CD4-positive, alpha-beta T cell (primary cell): Measurements from ENCODE around the gene STRN4. TPM values are rescaled to one million over a fixed set of nuclear protein-coding genes. Genes with fewer than 3 reads are reported as not detected.
A peak's percentile ranks its signal among the peaks of the same experiment; 100 is the strongest.

Experiments used
- ATAC-seq: fragments of 200-7000 bp; cut with Tn5 transposase; one replicate; pipeline ENCODE4 v1.10.0; 2022; ENCODE audit warnings: mild to moderate bottlenecking; ENCODE audit not compliant: poor library complexity
- CTCF ChIA-PET: fragments of 350-600 bp; sonication (Branson Sonifier 250); formaldehyde crosslinking; loops from one replicate; lab custom pipeline; 2021; ENCODE audit warnings: antibody characterized with exemption, inconsistent platforms; lab: Charles Lee
- POLR2A ChIA-PET: fragments of 350-600 bp; sonication (Branson Sonifier 250); formaldehyde crosslinking; loops from one replicate; lab custom pipeline; 2021; ENCODE audit warnings: antibody characterized with exemption, inconsistent platforms; lab: Charles Lee
- DNase-seq, 14 experiments: peaks; one replicate each; pipeline ENCODE4 v3.0.0-alpha.2; 2013 to 2020; ENCODE audit warnings: mixed read lengths in 2 of 14
- H3K27ac ChIP-seq, 2 donors: one replicate each; pipeline versions ENCODE4 v1.5.1 to v1.7.0; 2013; ENCODE audit warnings: low read length in 2 of 2, low read depth in 1 of 2, mild to moderate bottlenecking in 1 of 2
- H3K27me3 ChIP-seq, 2 experiments: 1 replicate in 1 of 2; 2 replicates in 1 of 2; pipeline versions ENCODE4 v1.6.1 to v1.7.0; 2013; ENCODE audit warnings: low read length in 2 of 2, control low read depth in 1 of 2, mild to moderate bottlenecking in 1 of 2, moderate library complexity in 1 of 2; ENCODE audit not compliant: insufficient read depth in 2 of 2, control insufficient read depth in 1 of 2
- H3K36me3 ChIP-seq: one replicate; pipeline ENCODE4 v1.6.1; 2013; ENCODE audit warnings: low read length, control low read depth; ENCODE audit not compliant: insufficient read depth
- H3K4me1 ChIP-seq: one replicate; pipeline ENCODE4 v1.6.1; 2013; ENCODE audit warnings: low read length, control low read depth; ENCODE audit not compliant: insufficient read depth
- H3K4me3 ChIP-seq: one replicate; pipeline ENCODE4 v1.5.1; 2013; ENCODE audit warnings: mild to moderate bottlenecking, low read length, moderate library complexity
- H3K9me3 ChIP-seq, 2 experiments: 1 replicate in 1 of 2; 2 replicates in 1 of 2; pipeline versions ENCODE4 v1.6.1 to v1.7.0; 2013; ENCODE audit warnings: low read length in 2 of 2, mild to moderate bottlenecking in 2 of 2, control low read depth in 1 of 2, moderate library complexity in 1 of 2; ENCODE audit not compliant: control insufficient read depth in 1 of 2, insufficient read depth in 1 of 2
- H3K27ac Mint-ChIP-seq: one replicate; pipeline ENCODE4 v1.8.0; 2020; ENCODE audit warnings: mixed read lengths
- H3K27me3 Mint-ChIP-seq: one replicate; pipeline ENCODE4 v1.8.0; 2021; ENCODE audit warnings: mixed read lengths
- H3K36me3 Mint-ChIP-seq: one replicate; pipeline ENCODE4 v1.8.0; 2021; ENCODE audit warnings: low read depth, mixed read lengths
- H3K4me1 Mint-ChIP-seq: one replicate; pipeline ENCODE4 v1.8.0; 2021; ENCODE audit warnings: low read depth, mixed read lengths
- H3K4me3 Mint-ChIP-seq: one replicate; pipeline ENCODE4 v1.8.0; 2020; ENCODE audit warnings: mild to moderate bottlenecking, mixed read lengths
- H3K9me3 Mint-ChIP-seq: one replicate; pipeline ENCODE4 v1.8.0; 2020; ENCODE audit warnings: mixed read lengths
- CTCF ChIP-seq: fragments of 200-600 bp; IDR thresholded peaks from one replicate; pipeline ENCODE4 v1.8.0; 2022; ENCODE audit warnings: antibody characterized with exemption, mild to moderate bottlenecking
- intact Hi-C, 2 experiments: fragments of 100-400 bp; cut with DNase I in 1 of 2; cut with micrococcal nuclease in 1 of 2; formaldehyde crosslinking; loops; one replicate each; pipeline versions ENCODE4 v1.15.1 to v1.9.0; 2023 to 2025; cut with DNase I, micrococcal nuclease
- total RNA-seq, 174 experiments: library from RNA in 2 of 174; stranded (reverse) in 2 of 174; gene quantifications; one replicate each; pipeline ENCODE4 v1.2.3 and lab custom pipeline; 2021 to 2026

The STRN4 gene
- total RNA-seq, 2 experiments from 2014 or later: 90.0 to 94.0 TPM

DNA sequence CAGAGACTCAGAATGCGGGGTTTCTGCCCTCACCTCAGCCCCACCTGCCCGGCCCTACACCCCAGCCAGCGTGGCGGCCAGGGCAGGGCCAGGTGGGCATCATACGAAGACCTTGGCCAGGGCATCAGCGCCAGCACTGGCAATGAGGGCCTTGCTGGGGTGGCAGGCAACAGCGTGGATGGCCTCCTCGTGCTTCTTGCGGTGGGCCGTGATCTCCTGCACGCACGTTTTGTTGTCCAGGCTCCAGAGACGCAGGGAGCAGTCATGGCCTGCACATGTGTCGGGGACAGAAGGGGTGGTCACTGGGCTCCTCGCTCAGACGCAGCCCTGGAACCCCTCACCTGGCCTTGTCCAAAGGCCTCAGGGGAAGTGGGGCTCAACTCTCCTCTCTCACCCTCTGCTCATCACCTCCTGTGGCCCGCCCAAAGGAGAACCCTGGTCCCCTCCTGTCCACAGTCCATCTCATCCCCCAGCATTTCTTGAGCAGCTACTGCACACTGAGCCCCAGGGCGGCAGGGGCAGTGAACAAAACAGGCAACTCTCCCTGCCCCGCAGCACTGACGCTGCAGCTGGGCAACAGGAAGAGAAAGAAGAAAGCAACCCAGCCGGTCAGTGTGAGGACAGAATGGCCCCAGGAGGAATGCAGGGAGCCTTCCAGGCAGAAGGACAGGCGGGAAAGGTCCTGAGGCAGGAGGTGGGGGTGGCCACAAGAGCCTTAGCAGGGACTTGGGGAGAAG is 25.6 kb downstream of the STRN4 start:
- Histone ChIP-seq H3K36me3 (peaks cover 53% of the 10 kb centered on the region), H3K4me3 (no peak overlapping the region), H3K27ac (no peak overlapping the region), H3K27me3 (no peaks in the 10 kb centered on the region), H3K4me1 (peaks cover 39% of the 10 kb centered on the region), H3K9me3 (no peaks in the 10 kb centered on the region)
- Mint-ChIP-seq H3K4me3 (peak overlapping the region; percentile 67), H3K27ac (no peak overlapping the region), H3K4me1 (peaks cover 27% of the 10 kb centered on the region), H3K36me3 (peaks cover 62% of the 10 kb centered on the region), H3K9me3 (no peaks in the 10 kb centered on the region), H3K27me3 (no peaks in the 10 kb centered on the region)
- CTCF ChIA-PET: no interaction called here
- no peak for TF ChIP-seq CTCF
- POLR2A ChIA-PET: no interaction called here
- ATAC-seq (no peak), DNase-seq (peak in 1 of 14 experiments; percentile 20)
- intact Hi-C loops: no loop called here

GRCh38 chr19:46719629-46720502 is 26.4 kb downstream of the STRN4 start:
- Histone ChIP-seq H3K36me3 (peaks cover 45% of the 10 kb centered on the region), H3K4me1 (peaks cover 44% of the 10 kb centered on the region), H3K27me3 (no peaks in the 10 kb centered on the region), H3K9me3 (no peaks in the 10 kb centered on the region), H3K4me3 (no peak overlapping the region), H3K27ac (no peak overlapping the region)
- ChIA-PET POLR2A (no interaction called here), CTCF (interaction anchor here (0.8 to 1.0 kb wide), 2 partner anchors 11 to 13 kb away, joined by 3 to 4 read pairs; no protein-coding TSS in a partner anchor)
- H3K9me3 Mint-ChIP-seq: no peaks in the 10 kb centered on the region
- ATAC-seq (no peak), DNase-seq (peak in 1 of 14 experiments; percentile 25)
- peaks cover 61% of the 10 kb centered on the region for H3K36me3 Mint-ChIP-seq
- peak overlapping the region; percentile 99 for H3K27ac Mint-ChIP-seq
- intact Hi-C loops: loop anchor here in 1 of 2 experiments (10.0 kb wide), 1 partner anchor 515 kb away; the partner anchor contains the start of gene BBC3
- no peaks in the 10 kb centered on the region for H3K27me3 Mint-ChIP-seq
- H3K4me3 Mint-ChIP-seq: peak overlapping the region; percentile 4
- peaks cover 34% of the 10 kb centered on the region for H3K4me1 Mint-ChIP-seq
- TF ChIP-seq CTCF: no peak

GRCh38 chr19:46718934-46719622 is 27.2 kb downstream of the STRN4 start:
- POLR2A ChIA-PET: interaction anchor here (1.0 to 1.2 kb wide), 3 partner anchors 8 to 58 kb away, joined by 3 to 10 read pairs (median 4); partner anchors contain the start of gene DACT3
- Mint-ChIP-seq H3K27me3 (no peaks in the 10 kb centered on the region), H3K27ac (peak overlapping the region; percentile 99), H3K4me1 (peaks cover 39% of the 10 kb centered on the region), H3K9me3 (no peaks in the 10 kb centered on the region), H3K4me3 (peak overlapping the region; percentile 99), H3K36me3 (peaks cover 59% of the 10 kb centered on the region)
- DNase-seq: peak in 1 of 14 experiments; percentile 23
- Histone ChIP-seq H3K36me3 (peaks cover 37% of the 10 kb centered on the region), H3K4me1 (peaks cover 48% of the 10 kb centered on the region), H3K4me3 (no peak overlapping the region), H3K9me3 (no peaks in the 10 kb centered on the region), H3K27me3 (no peaks in the 10 kb centered on the region), H3K27ac (peak overlapping the region; percentile 86 to 91)
- TF ChIP-seq CTCF: no peak
- CTCF ChIA-PET: interaction anchor here (0.8 to 1.1 kb wide), 3 partner anchors 9 to 12 kb away, joined by 3 to 6 read pairs (median 4); no protein-coding TSS in a partner anchor
- no peak for ATAC-seq
- intact Hi-C loops: loop anchor here in 1 of 2 experiments (10.0 kb wide), 1 partner anchor 516 kb away; the partner anchor contains the start of gene BBC3
